GM23338 (cell line): ENCODE results near the gene GPR141. TPM values are rescaled to one million over a fixed set of nuclear protein-coding genes. Genes with fewer than 3 reads are reported as not detected.

Source experiments
- ATAC-seq: fragments of 200-7000 bp; cut with Tn5 transposase; 3 replicates; pipeline ENCODE4 v1.9.1; 2020
- DNase-seq: peaks from one replicate; pipeline ENCODE4 v3.0.0-alpha.2; 2015; ENCODE audit warnings: low spot score
- H2AFZ ChIP-seq: fragments of 200-600 bp; sonication (generic); 2 replicates; pipeline ENCODE4 v1.8.0; 2016; ENCODE audit warnings: antibody characterized with exemption, mild to moderate bottlenecking, moderate library complexity
- H3F3A ChIP-seq: fragments of 200-600 bp; sonication (generic); replicated peaks from 2 replicates; pipeline ENCODE4 v1.8.0; 2017; ENCODE audit warnings: antibody characterized with exemption, mixed run types, low read depth
- H3K27ac ChIP-seq: fragments of 200-600 bp; sonication (generic); 2 replicates; pipeline ENCODE4 v1.6.1; 2016; ENCODE audit warnings: low read depth
- H3K27me3 ChIP-seq: fragments of 200-600 bp; sonication (generic); 2 replicates; pipeline ENCODE4 v1.8.0; 2016; ENCODE audit warnings: mild to moderate bottlenecking, mixed run types, moderate library complexity; ENCODE audit not compliant: insufficient read depth
- H3K36me3 ChIP-seq: fragments of 200-600 bp; sonication (generic); 2 replicates; pipeline ENCODE4 v1.8.0; 2016; ENCODE audit warnings: mild to moderate bottlenecking; ENCODE audit not compliant: insufficient read depth
- H3K4me1 ChIP-seq: fragments of 200-600 bp; sonication (generic); 2 replicates; pipeline ENCODE4 v1.8.0; 2016; ENCODE audit warnings: mild to moderate bottlenecking, moderate library complexity; ENCODE audit not compliant: insufficient read depth
- H3K4me2 ChIP-seq: fragments of 200-600 bp; sonication (generic); 2 replicates; pipeline ENCODE4 v1.7.1; 2017; ENCODE audit warnings: mixed run types
- H3K4me3 ChIP-seq: fragments of 200-600 bp; sonication (generic); 2 replicates; pipeline ENCODE4 v1.6.1; 2016; ENCODE audit warnings: mixed run types
- H3K79me2 ChIP-seq: fragments of 200-600 bp; sonication (generic); replicated peaks from 2 replicates; pipeline ENCODE4 v1.8.0; 2017; ENCODE audit warnings: mild to moderate bottlenecking; ENCODE audit not compliant: insufficient read depth
- H3K9me2 ChIP-seq: fragments of 200-600 bp; sonication (generic); 2 replicates; pipeline ENCODE4 v1.8.0; 2017; ENCODE audit not compliant: insufficient read depth
- H4K20me1 ChIP-seq: fragments of 200-600 bp; sonication (generic); replicated peaks from 2 replicates; pipeline ENCODE4 v1.8.0; 2017; ENCODE audit warnings: mild to moderate bottlenecking; ENCODE audit not compliant: insufficient read depth
- H3K27ac Mint-ChIP-seq: 2 replicates; pipeline ENCODE4 v1.8.0; 2020; ENCODE audit warnings: inconsistent platforms, mild to moderate bottlenecking, moderate library complexity, mixed read lengths
- H3K27me3 Mint-ChIP-seq: 3 replicates; pipeline ENCODE4 v1.8.0; 2022; ENCODE audit warnings: low read depth, mild to moderate bottlenecking, moderate library complexity, mixed read lengths, inconsistent platforms; ENCODE audit not compliant: insufficient read depth, poor library complexity
- H3K36me3 Mint-ChIP-seq: 3 replicates; pipeline ENCODE4 v1.8.0; 2021; ENCODE audit warnings: low read depth, mild to moderate bottlenecking, inconsistent platforms, moderate library complexity, mixed read lengths
- H3K4me1 Mint-ChIP-seq: 3 replicates; pipeline ENCODE4 v1.8.0; 2020; ENCODE audit warnings: mild to moderate bottlenecking, inconsistent platforms, mixed read lengths
- H3K4me3 Mint-ChIP-seq: 3 replicates; pipeline ENCODE4 v1.8.0; 2021; ENCODE audit warnings: moderate library complexity, mild to moderate bottlenecking, inconsistent platforms, mixed read lengths
- H3K9me3 Mint-ChIP-seq: 3 replicates; pipeline ENCODE4 v1.8.0; 2020; ENCODE audit warnings: moderate library complexity, mild to moderate bottlenecking, inconsistent platforms, mixed read lengths
- EZH2phosphoT487 ChIP-seq: fragments of 200-600 bp; sonication (generic); IDR thresholded peaks from one replicate; pipeline ENCODE4 v1.8.1; 2018; ENCODE audit warnings: antibody characterized with exemption; ENCODE audit not compliant: unreplicated experiment
- JUNB ChIP-seq: IDR thresholded peaks from one replicate; pipeline ENCODE4 v1.6.1; 2016; ENCODE audit warnings: antibody characterized with exemption; ENCODE audit not compliant: unreplicated experiment
- ZNF114 ChIP-seq: fragments of 250-450 bp; sonication (Bioruptor Pico); IDR thresholded peaks from 2 replicates; pipeline ENCODE4 v1.5.0; 2020; ENCODE audit warnings: mild to moderate bottlenecking, moderate library complexity
- polyA plus RNA-seq: library from polyadenylated mRNA; unstranded; fragments of >200 nt; fragmentation: Nextera tagmentation; extraction: Ambion mirVana; gene quantifications from 2 replicates; pipeline ENCODE4 v1.2.1, GENCODE V29; 2016
- total RNA-seq: library from RNA; depleted of rRNA; stranded (reverse); fragments of >200 nt; shearing (Covaris generic); gene quantifications from 2 replicates; pipeline ENCODE4 v1.2.3, GENCODE V29; 2014
- TF ChIP-seq, protein P1 (sequence below): fragments of 250-450 bp; sonication (Bioruptor Pico); IDR thresholded peaks from 2 replicates; pipeline ENCODE4 v1.5.0; 2020; ENCODE audit warnings: mild to moderate bottlenecking, moderate library complexity

GPR141 gene
- total and polyA plus RNA-seq, 2 experiments from 2014 or later, result 0.80 TPM; not detected in 1

DNA sequence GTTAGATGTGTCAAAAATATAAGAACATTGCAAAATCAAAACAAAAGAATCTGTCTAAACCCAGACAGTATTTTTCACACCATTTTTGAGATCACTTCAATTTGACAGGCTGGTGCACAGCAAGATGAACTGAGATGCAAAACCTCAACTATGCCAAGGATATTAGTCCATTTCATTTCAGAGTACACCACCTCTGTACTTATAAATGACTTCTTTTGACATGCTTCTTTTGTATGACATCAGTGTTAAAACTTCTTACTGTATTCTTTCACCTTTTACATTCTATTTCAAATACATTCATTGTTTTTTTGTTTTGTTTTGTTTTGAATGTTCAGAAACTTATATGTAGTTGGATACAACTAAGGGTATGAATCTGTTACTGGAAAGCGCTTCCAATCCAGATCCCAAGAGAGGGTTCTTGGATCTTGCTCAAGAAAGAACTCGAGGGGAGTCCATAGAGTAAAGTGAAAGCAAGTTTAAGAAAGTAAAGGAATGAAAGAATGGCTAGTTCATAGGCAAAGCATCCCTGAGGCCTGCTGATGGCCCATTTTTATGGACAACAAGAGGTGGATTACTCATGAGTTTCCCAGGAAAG lies 23.5 kb upstream of the GPR141 start:
- Histone ChIP-seq H3K79me2 (no peaks in the 10 kb centered on the region), H3K9me2 (0 out of 2 replicates have a peak, but pooled peaks cover 9% of the 10 kb centered on the region), H3K36me3 (no peaks in the 10 kb centered on the region), H3K27me3 (no peaks in the 10 kb centered on the region), H3K4me2 (no peak overlapping the region), H4K20me1 (no peaks in the 10 kb centered on the region), H3K4me3 (no peak overlapping the region), H3K27ac (no peak overlapping the region), H2AFZ (no peak overlapping the region; the same call in 1 of the 2 replicates), H3F3A (no peaks in the 10 kb centered on the region), H3K4me1 (peaks cover 22% of the 10 kb centered on the region)
- H3K9me3 Mint-ChIP-seq, result no peaks in the 10 kb centered on the region
- TF ChIP-seq, protein P1, sequence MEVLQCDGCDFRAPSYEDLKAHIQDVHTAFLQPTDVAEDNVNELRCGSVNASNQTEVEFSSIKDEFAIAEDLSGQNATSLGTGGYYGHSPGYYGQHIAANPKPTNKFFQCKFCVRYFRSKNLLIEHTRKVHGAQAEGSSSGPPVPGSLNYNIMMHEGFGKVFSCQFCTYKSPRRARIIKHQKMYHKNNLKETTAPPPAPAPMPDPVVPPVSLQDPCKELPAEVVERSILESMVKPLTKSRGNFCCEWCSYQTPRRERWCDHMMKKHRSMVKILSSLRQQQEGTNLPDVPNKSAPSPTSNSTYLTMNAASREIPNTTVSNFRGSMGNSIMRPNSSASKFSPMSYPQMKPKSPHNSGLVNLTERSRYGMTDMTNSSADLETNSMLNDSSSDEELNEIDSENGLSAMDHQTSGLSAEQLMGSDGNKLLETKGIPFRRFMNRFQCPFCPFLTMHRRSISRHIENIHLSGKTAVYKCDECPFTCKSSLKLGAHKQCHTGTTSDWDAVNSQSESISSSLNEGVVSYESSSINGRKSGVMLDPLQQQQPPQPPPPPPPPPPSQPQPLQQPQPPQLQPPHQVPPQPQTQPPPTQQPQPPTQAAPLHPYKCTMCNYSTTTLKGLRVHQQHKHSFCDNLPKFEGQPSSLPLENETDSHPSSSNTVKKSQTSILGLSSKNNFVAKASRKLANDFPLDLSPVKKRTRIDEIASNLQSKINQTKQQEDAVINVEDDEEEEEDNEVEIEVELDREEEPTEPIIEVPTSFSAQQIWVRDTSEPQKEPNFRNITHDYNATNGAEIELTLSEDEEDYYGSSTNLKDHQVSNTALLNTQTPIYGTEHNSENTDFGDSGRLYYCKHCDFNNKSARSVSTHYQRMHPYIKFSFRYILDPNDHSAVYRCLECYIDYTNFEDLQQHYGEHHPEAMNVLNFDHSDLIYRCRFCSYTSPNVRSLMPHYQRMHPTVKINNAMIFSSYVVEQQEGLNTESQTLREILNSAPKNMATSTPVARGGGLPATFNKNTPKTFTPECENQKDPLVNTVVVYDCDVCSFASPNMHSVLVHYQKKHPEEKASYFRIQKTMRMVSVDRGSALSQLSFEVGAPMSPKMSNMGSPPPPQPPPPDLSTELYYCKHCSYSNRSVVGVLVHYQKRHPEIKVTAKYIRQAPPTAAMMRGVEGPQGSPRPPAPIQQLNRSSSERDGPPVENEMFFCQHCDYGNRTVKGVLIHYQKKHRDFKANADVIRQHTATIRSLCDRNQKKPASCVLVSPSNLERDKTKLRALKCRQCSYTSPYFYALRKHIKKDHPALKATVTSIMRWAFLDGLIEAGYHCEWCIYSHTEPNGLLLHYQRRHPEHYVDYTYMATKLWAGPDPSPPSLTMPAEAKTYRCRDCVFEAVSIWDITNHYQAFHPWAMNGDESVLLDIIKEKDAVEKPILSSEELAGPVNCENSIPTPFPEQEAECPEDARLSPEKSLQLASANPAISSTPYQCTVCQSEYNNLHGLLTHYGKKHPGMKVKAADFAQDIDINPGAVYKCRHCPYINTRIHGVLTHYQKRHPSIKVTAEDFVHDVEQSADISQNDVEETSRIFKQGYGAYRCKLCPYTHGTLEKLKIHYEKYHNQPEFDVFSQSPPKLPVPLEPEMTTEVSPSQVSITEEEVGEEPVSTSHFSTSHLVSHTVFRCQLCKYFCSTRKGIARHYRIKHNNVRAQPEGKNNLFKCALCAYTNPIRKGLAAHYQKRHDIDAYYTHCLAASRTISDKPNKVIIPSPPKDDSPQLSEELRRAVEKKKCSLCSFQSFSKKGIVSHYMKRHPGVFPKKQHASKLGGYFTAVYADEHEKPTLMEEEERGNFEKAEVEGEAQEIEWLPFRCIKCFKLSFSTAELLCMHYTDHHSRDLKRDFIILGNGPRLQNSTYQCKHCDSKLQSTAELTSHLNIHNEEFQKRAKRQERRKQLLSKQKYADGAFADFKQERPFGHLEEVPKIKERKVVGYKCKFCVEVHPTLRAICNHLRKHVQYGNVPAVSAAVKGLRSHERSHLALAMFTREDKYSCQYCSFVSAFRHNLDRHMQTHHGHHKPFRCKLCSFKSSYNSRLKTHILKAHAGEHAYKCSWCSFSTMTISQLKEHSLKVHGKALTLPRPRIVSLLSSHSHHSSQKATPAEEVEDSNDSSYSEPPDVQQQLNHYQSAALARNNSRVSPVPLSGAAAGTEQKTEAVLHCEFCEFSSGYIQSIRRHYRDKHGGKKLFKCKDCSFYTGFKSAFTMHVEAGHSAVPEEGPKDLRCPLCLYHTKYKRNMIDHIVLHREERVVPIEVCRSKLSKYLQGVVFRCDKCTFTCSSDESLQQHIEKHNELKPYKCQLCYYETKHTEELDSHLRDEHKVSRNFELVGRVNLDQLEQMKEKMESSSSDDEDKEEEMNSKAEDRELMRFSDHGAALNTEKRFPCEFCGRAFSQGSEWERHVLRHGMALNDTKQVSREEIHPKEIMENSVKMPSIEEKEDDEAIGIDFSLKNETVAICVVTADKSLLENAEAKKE (CRISPR knock-in tag), result no peak
- H3K36me3 Mint-ChIP-seq, result no peaks in the 10 kb centered on the region
- no peak overlapping the region for H3K4me3 Mint-ChIP-seq
- H3K27ac Mint-ChIP-seq, result no peak overlapping the region
- no peaks in the 10 kb centered on the region for H3K27me3 Mint-ChIP-seq
- H3K4me1 Mint-ChIP-seq, result peaks cover 14% of the 10 kb centered on the region; the same call in 2 of the 3 replicates
- no peak for ATAC-seq
- DNase-seq, result no peak

DNA sequence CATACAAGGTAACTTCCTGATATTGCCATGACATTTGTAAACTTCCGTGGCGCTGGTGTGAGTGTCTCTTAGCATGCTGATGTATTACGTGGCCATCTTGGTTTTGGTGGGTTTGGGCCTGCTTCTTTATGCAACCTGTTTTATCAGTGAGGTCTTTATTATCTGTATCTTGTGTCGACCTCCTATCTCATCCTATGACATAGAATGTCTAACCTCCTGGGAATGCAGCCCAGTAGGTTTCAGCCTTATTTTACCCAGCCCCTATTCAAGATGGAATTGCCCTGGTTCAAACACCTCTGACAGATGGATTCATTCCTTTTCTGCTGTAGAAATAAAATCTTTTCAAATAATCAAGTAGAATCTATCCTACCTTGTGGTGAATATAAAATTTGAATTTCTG lies 23.0 kb upstream of the GPR141 start:
- Mint-ChIP-seq H3K9me3 (no peaks in the 10 kb centered on the region), H3K4me1 (peaks cover 20% of the 10 kb centered on the region), H3K27ac (no peak overlapping the region), H3K27me3 (peaks cover 1% of the 10 kb centered on the region), H3K4me3 (no peak overlapping the region), H3K36me3 (no peaks in the 10 kb centered on the region)
- Histone ChIP-seq H3K9me2 (0 out of 2 replicates have a peak, but pooled peaks cover 5% of the 10 kb centered on the region), H3K4me1 (peaks cover 27% of the 10 kb centered on the region), H3F3A (0 out of 2 replicates have a peak, but pooled peaks cover 3% of the 10 kb centered on the region), H3K27me3 (no peaks in the 10 kb centered on the region), H2AFZ (no peak overlapping the region), H3K4me2 (no peak overlapping the region), H3K79me2 (no peaks in the 10 kb centered on the region), H4K20me1 (no peaks in the 10 kb centered on the region), H3K36me3 (no peaks in the 10 kb centered on the region), H3K4me3 (no peak overlapping the region), H3K27ac (no peak overlapping the region)
- DNase-seq, result no peak
- ATAC-seq, result no peak
- TF ChIP-seq EZH2phosphoT487 (no peak), JUNB (no peak), ZNF114 (no peak)
- TF ChIP-seq, protein P1 (CRISPR knock-in tag), result no peak
